ENCODE measurements around the gene NDUFV3.

GRCh38 chr21:42850463-42850862 is 42.6 kb upstream of the NDUFV3 start:
- TF ChIP-seq CTCF (IDR thresholded peaks at IDR 0.05) (no peak), POLR2A (IDR thresholded peaks at IDR 0.05) (no peak)
